Measurements from ENCODE around the gene ZFAND6. TPM values are rescaled to one million over a fixed set of nuclear protein-coding genes. Genes with fewer than 3 reads are reported as not detected.

Gene ZFAND6
- total and polyA plus RNA-seq, 10 of the 15 experiments (the other 5 are each of a cell fraction or from before 2014, with no cell fraction given), result 78.9 to 179 (median 135) TPM

- TF ChIP-seq, protein P1, sequence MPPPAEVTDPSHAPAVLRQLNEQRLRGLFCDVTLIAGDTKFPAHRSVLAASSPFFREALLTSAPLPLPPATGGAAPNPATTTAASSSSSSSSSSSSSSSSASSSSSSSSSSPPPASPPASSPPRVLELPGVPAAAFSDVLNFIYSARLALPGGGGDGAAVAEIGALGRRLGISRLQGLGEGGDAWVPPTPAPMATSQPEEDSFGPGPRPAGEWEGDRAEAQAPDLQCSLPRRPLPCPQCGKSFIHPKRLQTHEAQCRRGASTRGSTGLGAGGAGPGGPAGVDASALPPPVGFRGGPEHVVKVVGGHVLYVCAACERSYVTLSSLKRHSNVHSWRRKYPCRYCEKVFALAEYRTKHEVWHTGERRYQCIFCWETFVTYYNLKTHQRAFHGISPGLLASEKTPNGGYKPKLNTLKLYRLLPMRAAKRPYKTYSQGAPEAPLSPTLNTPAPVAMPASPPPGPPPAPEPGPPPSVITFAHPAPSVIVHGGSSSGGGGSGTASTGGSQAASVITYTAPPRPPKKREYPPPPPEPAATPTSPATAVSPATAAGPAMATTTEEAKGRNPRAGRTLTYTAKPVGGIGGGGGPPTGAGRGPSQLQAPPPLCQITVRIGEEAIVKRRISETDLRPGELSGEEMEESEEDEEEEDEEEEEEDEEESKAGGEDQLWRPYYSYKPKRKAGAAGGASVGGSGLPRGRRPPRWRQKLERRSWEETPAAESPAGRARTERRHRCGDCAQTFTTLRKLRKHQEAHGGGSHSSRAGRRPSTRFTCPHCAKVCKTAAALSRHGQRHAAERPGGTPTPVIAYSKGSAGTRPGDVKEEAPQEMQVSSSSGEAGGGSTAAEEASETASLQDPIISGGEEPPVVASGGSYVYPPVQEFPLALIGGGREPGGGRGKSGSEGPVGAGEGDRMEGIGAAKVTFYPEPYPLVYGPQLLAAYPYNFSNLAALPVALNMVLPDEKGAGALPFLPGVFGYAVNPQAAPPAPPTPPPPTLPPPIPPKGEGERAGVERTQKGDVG (CRISPR knock-in tag; IDR thresholded peaks at IDR 0.05), result no peak
- no peak for TF ChIP-seq STAT1 (conservative IDR thresholded peaks at IDR 0.05)
- no peak for TF ChIP-seq USF2 (IDR thresholded peaks at IDR 0.05; ENCODE audit: borderline replicate concordance, low read depth, low read length)
- peak; percentile 62 for TF ChIP-seq PBX3 (IDR thresholded peaks at IDR 0.05; ENCODE audit: insufficient replicate concordance, low read depth, low read length)
- TF ChIP-seq CHD2 (IDR thresholded peaks at IDR 0.05; ENCODE audit: borderline replicate concordance, low read depth, low read length), result peak; percentile 56; the same call in 1 of the 2 replicates
- TF ChIP-seq NFYA (IDR thresholded peaks at IDR 0.05; ENCODE audit: borderline replicate concordance, low read depth, low read length), result peak; percentile 9; the same call in 1 of the 2 replicates
- no peak for TF ChIP-seq MYB (IDR thresholded peaks at IDR 0.05; ENCODE audit: borderline replicate concordance, low read depth, low read length)
- TF ChIP-seq ZNF622 (IDR thresholded peaks at IDR 0.05), result peak; percentile 79
- TF ChIP-seq NBN (IDR thresholded peaks at IDR 0.05), result 0 out of 2 replicates have a peak, but pooled peaks have one; percentile 21
- no peak for TF ChIP-seq TARDBP (IDR thresholded peaks at IDR 0.05; ENCODE audit: borderline replicate concordance)
- no peak for TF ChIP-seq ETV6 (conservative IDR thresholded peaks at IDR 0.05 in 1 of 2, IDR thresholded peaks at IDR 0.05 in 1 of 2; ENCODE audit: borderline replicate concordance in 1 of 2, low read depth in 1 of 2)
- TF ChIP-seq SMAD1 (IDR thresholded peaks at IDR 0.05; ENCODE audit: low read depth, partially characterized antibody), result no peak
- TF ChIP-seq LARP7 (IDR thresholded peaks at IDR 0.05), result no peak
- no peak for TF ChIP-seq HSF1 (IDR thresholded peaks at IDR 0.05; ENCODE audit: low read depth, low read length)
- TF ChIP-seq RBBP5 (conservative IDR thresholded peaks at IDR 0.05), result no peak
- TF ChIP-seq CUX1 (IDR thresholded peaks at IDR 0.05; ENCODE audit: insufficient replicate concordance, low read depth, low read length), result no peak
- TF ChIP-seq IKZF1 (conservative IDR thresholded peaks at IDR 0.05), result no peak
- no peak for TF ChIP-seq RAD51 (IDR thresholded peaks at IDR 0.05)
Measured at GRCh38 chr15:80072285-80072994, 13.0 kb downstream of the ZFAND6 start (continued).

Data from GM12878 (cell line).